Bladder microvascular endothelial cell (primary cell): ENCODE data around the gene FCN3. TPM values are rescaled to one million over a fixed set of nuclear protein-coding genes. Genes with fewer than 3 reads are reported as not detected.

Experiments used
- total RNA-seq: library from RNA; depleted of rRNA; stranded (reverse); fragments of >200 nt; gene quantifications from 2 replicates; pipeline ENCODE4 v1.2.3, GENCODE V29; 2014

Gene FCN3
- total RNA-seq: 0.32 TPM in 1 of 2 replicates, not detected in the other

DNA sequence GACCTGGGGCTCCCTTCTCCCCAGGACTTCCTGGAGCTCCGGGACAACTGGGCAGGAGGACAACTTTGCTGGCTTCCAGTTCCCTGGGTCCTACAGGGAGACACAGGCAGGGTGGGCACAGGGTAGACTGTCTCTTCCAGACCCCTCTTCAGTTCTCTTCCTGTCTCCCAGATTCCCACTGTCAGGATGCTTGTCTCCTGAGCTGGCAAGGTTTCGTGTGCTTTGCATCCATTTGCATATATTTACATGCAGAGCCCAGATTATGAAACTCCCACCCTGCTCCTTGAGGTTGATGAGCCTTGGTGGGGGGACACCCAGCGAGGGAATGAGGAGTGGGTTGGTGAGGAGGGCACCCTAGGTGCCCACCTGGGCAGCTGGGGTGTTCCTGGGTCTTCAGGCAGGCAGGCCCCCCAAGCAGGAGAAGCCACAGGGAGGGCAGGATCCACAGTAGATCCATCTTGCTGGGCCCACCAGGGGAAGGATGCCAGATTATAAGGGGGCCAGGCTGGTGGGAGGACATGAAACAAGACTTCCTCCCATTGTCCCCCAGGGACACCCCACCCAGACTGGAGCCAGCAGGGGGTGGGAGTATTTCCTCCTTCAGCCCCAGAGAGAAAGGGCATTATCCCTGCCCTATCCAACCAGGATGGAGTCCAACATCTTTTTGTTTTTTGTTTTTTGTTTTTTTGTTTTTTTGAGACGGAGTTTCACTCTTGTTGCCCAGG is at the start of gene FCN3:
FCN3 (minus strand) TSS at position 463 of the 725 bp plus-strand sequence; CDS start at position 457, 6 bp downstream.

DNA sequence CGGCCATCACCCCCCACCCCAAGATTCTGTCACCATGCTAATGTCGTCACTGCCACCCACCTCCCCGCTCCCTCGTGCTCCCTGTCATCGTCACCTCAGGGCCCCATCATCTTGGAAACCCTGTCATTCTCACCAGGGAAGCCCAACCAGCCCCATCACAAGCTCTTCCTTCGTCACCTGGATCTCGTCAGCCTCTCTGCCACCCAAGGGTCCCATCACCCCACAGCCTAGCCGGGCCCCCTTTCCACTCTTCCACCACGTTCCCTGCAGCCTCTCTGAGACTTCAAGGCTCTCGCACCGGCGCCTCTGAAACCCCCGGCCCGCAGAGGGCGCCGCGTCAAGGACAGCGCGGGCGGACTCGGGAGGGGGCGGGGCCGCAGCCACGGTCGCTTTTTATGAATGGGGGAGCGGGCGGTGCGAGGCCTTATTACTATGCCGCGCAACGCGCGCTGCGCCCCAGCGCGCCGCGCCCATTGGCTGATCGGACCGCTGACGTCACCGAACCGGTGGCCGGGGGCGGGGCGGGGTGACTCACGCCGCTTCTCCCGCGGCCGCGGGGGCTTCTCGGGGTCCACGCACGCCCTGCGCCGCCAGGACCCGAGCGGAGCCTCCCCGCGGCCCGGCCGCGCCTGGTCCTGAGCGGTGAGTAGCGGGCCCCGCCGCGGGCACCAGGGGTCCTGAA is 17.6 kb upstream of the FCN3 start, which contains the start of gene GPR3:
GPR3 (plus strand) TSS at position 527 of the 682 bp plus-strand sequence. CDS start 1,177 bp downstream, outside the sequence.

GRCh38 chr1:27383039-27383605 is 8.5 kb upstream of the FCN3 start, which contains the start of gene CD164L2:
Gene CD164L2, minus strand, starts transcription at chr1:27383333. Its CDS starts 94 bp downstream, at chr1:27383239.

DNA sequence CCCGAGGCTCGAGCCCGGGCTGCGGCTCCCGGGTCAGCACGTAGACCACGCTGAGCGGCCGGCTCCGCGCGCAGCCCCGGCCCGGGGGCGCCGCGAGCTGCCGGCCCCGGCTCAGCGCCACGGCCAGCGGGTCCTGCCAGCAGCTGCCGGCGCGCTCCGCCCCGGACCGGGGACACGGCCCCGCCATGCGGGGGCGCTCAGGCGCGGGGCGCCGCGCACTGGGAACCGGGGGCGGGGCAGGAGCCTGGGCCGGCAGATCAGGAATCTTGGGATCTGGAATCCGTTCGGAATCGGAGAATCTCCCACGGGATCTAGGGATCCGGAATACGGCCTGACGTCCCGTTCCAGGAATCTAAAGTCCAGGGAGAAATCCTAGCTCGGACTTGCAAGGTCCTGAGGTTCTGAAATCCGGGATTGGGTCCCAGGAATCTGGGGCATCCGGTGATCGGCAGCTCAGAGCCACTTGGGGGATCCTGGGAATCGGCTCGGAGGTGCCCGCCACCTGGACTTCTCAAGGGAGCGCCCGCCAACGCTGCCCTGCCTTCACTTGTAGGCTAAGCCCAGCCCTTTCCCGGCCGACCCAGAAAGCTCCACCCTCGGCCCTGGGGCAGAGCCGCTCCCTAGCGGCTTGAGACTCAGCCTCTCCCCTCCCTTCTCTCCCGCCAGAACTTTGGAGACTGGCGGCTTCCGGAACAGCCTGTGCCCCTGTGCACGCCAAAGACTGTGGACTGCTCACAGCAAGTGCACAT is 8.0 kb downstream of the FCN3 start, which contains the start of gene MAP3K6:
MAP3K6 (minus strand) TSS at position 551 of the 749 bp plus-strand sequence; CDS start at position 187, 364 bp downstream.

DNA sequence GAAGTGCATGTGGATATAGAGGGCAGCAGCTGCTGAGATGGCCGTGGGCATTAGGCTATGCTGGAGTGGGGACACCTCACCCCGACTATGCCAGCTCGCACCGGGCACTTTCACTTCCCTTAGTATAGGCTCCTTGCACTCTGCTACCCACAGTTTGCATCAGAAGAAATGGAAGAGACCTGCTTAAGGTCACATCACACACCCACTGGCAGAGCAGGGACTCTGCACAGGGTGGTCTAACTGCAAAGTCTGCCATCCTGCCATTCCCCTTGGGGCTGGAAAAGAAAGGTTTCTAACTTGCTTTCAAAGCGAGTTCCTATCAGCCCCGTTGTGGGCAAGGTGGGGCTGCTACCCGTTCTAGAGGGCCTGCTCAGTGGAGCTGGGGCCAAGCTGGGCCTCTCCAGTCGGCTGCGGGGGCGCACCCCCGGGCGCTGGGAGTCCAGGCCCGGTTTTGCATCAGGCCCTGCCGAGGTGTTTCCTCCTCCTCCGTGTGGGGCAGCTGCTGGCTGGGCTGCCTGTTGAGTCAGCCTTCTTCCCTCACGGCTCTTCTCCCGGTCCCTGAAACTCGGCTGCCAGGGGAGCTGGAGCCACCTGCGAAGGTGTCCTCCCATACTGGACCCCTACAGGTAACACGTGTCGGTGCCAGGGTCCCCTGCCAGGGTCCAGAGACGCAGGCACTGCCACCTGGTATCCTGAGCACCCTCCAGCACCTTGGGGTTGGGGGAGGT is 32.9 kb downstream of the FCN3 start, which contains the start of gene SYTL1:
SYTL1 (plus strand) TSS at position 498 of the 728 bp plus-strand sequence. CDS start 3,313 bp downstream, outside the sequence.

DNA sequence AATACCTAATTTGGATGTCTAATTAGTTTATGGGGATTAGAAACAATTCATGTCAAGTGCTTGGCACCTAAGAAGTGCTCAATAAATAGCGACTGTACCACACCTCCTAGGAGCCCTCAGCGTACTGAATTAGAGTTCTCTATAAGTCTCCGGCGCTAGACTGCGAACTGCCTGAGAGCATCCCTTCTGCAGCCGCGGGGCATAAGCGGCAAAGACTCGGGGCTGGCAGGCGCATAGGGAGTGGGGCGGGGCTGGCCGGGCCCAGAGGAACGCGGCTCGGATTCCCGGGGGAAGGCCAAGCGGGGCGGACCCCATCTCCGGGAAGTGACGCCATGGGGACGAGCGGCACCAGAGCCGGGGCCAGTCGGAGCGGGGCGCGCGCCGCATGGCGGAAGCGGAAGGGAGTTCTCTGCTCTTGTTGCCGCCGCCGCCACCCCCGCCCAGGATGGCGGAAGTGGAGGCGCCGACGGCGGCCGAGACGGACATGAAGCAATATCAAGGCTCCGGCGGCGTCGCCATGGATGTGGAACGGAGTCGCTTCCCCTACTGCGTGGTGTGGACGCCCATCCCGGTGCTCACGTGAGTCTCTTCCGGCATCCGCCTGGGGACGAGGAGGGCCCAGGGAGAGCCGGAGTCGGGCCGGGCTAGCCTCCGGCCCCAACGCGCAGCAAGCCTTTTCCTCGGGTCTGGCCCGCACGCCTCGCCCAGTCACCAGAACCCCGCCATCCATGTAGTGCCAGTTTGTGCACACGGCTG is 52.6 kb downstream of the FCN3 start, which contains the start of gene TMEM222:
TMEM222 (plus strand) TSS at position 351 of the 756 bp plus-strand sequence; CDS start at position 386, 35 bp downstream.

Other genes starting within 250 kb of the FCN3 start
- gene SLC9A1, start 219.7 kb downstream of the FCN3 start, total RNA-seq: 10.0 and 32.9 TPM in 2 replicates
- 17.2 and 39.8 TPM in 2 replicates for gene WDTC1, start 140.2 kb downstream of the FCN3 start, total RNA-seq
- gene TMEM222, start 52.7 kb downstream of the FCN3 start, total RNA-seq: 14.4 and 29.8 TPM in 2 replicates
- 0.16 TPM in 1 of 2 replicates, not detected in the other for gene SYTL1, start 32.8 kb downstream of the FCN3 start, total RNA-seq
- gene MAP3K6, start 7.9 kb downstream of the FCN3 start, total RNA-seq: 7.4 and 7.9 TPM in 2 replicates
- gene CD164L2, start 8.5 kb upstream of the FCN3 start, total RNA-seq: not detected in 2 replicates
- gene GPR3, start 17.8 kb upstream of the FCN3 start, total RNA-seq: 0.16 and 0.19 TPM in 2 replicates
- 31.6 and 103 TPM in 2 replicates for gene WASF2, start 115.3 kb upstream of the FCN3 start, total RNA-seq
- 3.9 and 17.2 TPM in 2 replicates for gene AHDC1, start 229.3 kb upstream of the FCN3 start, total RNA-seq